Glutamatergic neuron (in vitro differentiated cells): Measurements from ENCODE around the gene PRSS56. TPM values are rescaled to one million over a fixed set of nuclear protein-coding genes. Genes with fewer than 3 reads are reported as not detected.
A peak's percentile ranks its signal among the peaks of the same experiment; 100 is the strongest.

Experiments
- DNase-seq: peaks from one replicate; pipeline ENCODE4 v3.0.0; 2022
- H3K27ac Mint-ChIP-seq: one replicate; pipeline ENCODE4 v1.8.0; 2020; ENCODE audit warnings: mild to moderate bottlenecking, mixed read lengths, inconsistent platforms; ENCODE audit not compliant: unreplicated experiment
- H3K27me3 Mint-ChIP-seq: one replicate; pipeline ENCODE4 v1.8.0; 2020; ENCODE audit warnings: mild to moderate bottlenecking, moderate library complexity, mixed read lengths, inconsistent platforms; ENCODE audit not compliant: unreplicated experiment
- H3K36me3 Mint-ChIP-seq: one replicate; pipeline ENCODE4 v1.8.0; 2020; ENCODE audit warnings: mild to moderate bottlenecking, mixed read lengths, inconsistent platforms; ENCODE audit not compliant: unreplicated experiment
- H3K4me1 Mint-ChIP-seq: one replicate; pipeline ENCODE4 v1.8.0; 2020; ENCODE audit warnings: mild to moderate bottlenecking, low read depth, mixed read lengths, inconsistent platforms; ENCODE audit not compliant: unreplicated experiment
- H3K4me3 Mint-ChIP-seq: one replicate; pipeline ENCODE4 v1.8.0; 2020; ENCODE audit warnings: mild to moderate bottlenecking, mixed read lengths, inconsistent platforms; ENCODE audit not compliant: unreplicated experiment
- H3K9me3 Mint-ChIP-seq: one replicate; pipeline ENCODE4 v1.8.0; 2020; ENCODE audit warnings: mild to moderate bottlenecking, moderate library complexity, mixed read lengths, inconsistent platforms; ENCODE audit not compliant: unreplicated experiment
- total RNA-seq: library from RNA; stranded (reverse); fragmentation: NEBNext Ultra II Directional; extraction: Animal tissue kit (Norgen Biotek cat#: 25700); gene quantifications from one replicate; pipeline ENCODE4 v1.2.1, GENCODE V29; 2021; ENCODE audit not compliant: unreplicated experiment
- TF ChIP-seq, protein P1 (sequence below): fragments of 200-600 bp; sonication (generic); IDR thresholded peaks from one replicate; pipeline ENCODE4 v1.5.0; 2021; ENCODE audit not compliant: partially characterized antibody, unreplicated experiment

Gene PRSS56
- total RNA-seq, 1 donor from 2014 or later, result not detected

DNA sequence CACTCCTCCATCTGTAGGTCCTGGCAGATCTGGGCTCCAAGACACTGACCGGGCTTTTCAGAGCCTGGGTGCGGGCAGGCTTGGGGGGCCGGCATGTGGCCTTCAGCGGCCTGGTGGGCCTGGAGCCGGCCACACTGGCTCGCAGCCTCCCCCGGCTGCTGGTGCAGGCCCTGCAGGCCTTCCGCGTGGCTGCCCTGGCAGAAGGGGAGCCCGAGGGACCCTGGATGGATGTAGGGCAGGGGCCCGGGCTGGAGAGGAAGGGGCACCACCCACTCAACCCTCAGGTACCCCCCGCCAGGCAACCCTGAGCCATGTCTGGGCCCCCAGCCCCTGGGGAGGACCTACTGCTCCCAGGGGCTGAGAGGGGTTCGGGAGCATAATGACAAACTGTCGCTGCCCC lies 5.0 kb downstream of the PRSS56 start:
- TF ChIP-seq, protein P1, sequence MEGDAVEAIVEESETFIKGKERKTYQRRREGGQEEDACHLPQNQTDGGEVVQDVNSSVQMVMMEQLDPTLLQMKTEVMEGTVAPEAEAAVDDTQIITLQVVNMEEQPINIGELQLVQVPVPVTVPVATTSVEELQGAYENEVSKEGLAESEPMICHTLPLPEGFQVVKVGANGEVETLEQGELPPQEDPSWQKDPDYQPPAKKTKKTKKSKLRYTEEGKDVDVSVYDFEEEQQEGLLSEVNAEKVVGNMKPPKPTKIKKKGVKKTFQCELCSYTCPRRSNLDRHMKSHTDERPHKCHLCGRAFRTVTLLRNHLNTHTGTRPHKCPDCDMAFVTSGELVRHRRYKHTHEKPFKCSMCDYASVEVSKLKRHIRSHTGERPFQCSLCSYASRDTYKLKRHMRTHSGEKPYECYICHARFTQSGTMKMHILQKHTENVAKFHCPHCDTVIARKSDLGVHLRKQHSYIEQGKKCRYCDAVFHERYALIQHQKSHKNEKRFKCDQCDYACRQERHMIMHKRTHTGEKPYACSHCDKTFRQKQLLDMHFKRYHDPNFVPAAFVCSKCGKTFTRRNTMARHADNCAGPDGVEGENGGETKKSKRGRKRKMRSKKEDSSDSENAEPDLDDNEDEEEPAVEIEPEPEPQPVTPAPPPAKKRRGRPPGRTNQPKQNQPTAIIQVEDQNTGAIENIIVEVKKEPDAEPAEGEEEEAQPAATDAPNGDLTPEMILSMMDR, result no peak
- Mint-ChIP-seq H3K27me3 (peaks cover 12% of the 10 kb centered on the region), H3K27ac (no peak overlapping the region), H3K36me3 (no peaks in the 10 kb centered on the region), H3K9me3 (peaks cover 2% of the 10 kb centered on the region), H3K4me3 (no peak overlapping the region), H3K4me1 (peaks cover 3% of the 10 kb centered on the region)
- peak; percentile 42 for DNase-seq

DNA sequence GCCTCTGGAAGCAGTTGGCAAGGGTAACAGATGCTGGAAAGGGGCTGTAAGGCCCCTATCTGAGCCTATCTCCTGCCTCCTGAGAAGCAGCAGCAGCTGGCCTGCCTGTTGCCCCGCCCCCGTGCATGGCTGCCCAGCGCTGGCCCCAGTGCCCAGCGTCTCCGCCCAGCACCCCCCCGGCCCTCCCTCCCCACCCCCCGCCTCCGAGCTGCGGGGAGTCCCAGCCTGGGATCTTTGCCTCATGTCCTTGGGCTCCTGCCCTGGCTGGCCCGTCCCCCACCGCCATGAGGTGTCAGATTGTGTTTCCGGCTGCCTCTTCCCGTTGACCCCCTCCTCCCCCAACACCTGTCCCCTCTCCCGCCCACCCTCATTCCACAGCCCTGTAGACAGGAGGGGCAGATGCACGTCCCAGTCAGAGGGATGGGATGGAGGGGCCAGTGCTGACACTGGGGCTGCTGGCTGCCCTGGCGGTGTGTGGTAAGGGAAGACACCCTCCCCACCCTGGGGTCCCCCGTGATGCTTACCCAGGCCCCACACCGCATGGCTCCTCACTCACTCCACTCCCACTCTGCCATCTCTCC lies 5.7 kb downstream of the PRSS56 start, which contains the start of gene CHRND:
TSS of gene CHRND (plus strand) at position 370 of the 581 bp plus-strand sequence. CDS start at position 426, 56 bp downstream.
- Mint-ChIP-seq H3K4me1 (peaks cover 3% of the 10 kb centered on the region), H3K27me3 (peaks cover 10% of the 10 kb centered on the region), H3K9me3 (peaks cover 2% of the 10 kb centered on the region), H3K27ac (peak within 1 kb of the TSS; percentile 43), H3K36me3 (no peaks in the 10 kb centered on the region), H3K4me3 (no peak within 1 kb of the TSS)
- TF ChIP-seq, protein P1, result no peak
- DNase-seq, result peak; percentile 69

DNA sequence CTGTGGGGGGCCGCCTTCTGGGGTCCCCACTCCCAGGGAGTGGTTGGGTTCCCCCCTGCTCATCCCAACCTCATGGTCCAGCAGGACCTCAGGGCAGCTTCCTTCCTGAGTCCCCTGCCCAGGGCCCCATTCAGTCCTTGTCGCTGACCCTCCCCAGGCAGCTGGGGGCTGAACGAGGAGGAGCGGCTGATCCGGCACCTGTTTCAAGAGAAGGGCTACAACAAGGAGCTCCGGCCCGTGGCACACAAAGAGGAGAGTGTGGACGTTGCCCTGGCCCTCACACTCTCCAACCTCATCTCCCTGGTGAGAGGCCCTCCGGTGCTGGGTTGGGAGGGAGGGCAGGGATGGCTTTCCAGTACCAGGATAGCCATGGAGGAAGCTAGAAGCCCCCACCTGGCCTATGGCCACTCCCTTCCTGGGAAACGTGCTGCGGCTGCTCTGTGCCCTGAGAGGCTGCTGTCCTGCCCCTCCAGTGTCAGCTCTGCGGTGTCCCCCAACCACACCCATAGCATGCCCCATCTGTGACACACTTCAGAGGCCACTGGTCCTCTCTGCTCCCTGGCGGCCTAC lies 6.3 kb downstream of the PRSS56 start:
- no peak overlapping the region for H3K4me3 Mint-ChIP-seq
- H3K27me3 Mint-ChIP-seq, result peaks cover 10% of the 10 kb centered on the region
- DNase-seq, result peak; percentile 13
- peaks cover 2% of the 10 kb centered on the region for H3K9me3 Mint-ChIP-seq
- no peaks in the 10 kb centered on the region for H3K36me3 Mint-ChIP-seq
- no peak overlapping the region for H3K27ac Mint-ChIP-seq
- H3K4me1 Mint-ChIP-seq, result peaks cover 3% of the 10 kb centered on the region
- TF ChIP-seq, protein P1, result no peak

DNA sequence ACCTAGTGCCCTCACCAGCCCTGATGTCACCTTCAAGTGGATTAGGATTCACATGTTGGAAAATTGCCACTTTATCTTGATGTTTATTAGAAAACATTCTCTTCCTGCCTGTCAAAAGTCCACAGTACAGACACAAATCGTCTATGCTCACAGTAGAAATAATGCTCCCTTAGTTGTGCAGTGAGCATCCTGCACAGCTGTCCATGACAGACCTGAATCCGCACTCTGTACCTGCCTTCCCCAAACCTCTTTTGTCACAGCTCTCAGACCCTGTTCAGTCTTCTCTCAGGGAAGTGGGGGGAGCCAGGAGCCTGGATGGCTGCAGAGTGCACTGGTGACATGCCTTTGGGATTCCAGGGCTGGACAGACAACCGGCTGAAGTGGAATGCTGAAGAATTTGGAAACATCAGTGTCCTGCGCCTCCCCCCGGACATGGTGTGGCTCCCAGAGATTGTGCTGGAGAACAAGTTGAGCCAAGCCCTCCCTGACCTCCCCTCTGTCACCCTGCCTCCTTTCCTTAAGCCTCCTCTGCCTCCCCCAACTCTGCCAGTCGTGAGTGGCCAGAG lies 7.8 kb downstream of the PRSS56 start:
- peak; percentile 11 for DNase-seq
- peak overlapping the region; percentile 13 for H3K4me3 Mint-ChIP-seq
- H3K27ac Mint-ChIP-seq, result no peak overlapping the region

More for the DNA sequence above, 7.8 kb downstream of the PRSS56 start:
- TF ChIP-seq, protein P1, result no peak
- Mint-ChIP-seq H3K27me3 (peaks cover 9% of the 10 kb centered on the region), H3K4me1 (peaks cover 3% of the 10 kb centered on the region), H3K36me3 (no peaks in the 10 kb centered on the region), H3K9me3 (peaks cover 2% of the 10 kb centered on the region)
